Stimulated activated CD8-positive, alpha-beta memory T cell treated with anti-CD3 and anti-CD28 coated beads, Interleukin-7, amount 100 ng/mL, for 48 hours (primary cell): ENCODE data around the gene C17orf113.

Source experiments
- DNase-seq, 2 donors: peaks; one replicate each; pipeline ENCODE4 v3.0.0-alpha.2; 2020; ENCODE audit warnings: low read depth in 1 of 2; ENCODE audit errors: extremely low read depth in 1 of 2

The C17orf113 gene

GRCh38 chr17:42050393-42051012 is at the start of gene C17orf113:
Gene C17orf113, minus strand, starts transcription at chr17:42050601. Its CDS starts 7,225 bp downstream, at chr17:42043376.
- no peak for DNase-seq

DNA sequence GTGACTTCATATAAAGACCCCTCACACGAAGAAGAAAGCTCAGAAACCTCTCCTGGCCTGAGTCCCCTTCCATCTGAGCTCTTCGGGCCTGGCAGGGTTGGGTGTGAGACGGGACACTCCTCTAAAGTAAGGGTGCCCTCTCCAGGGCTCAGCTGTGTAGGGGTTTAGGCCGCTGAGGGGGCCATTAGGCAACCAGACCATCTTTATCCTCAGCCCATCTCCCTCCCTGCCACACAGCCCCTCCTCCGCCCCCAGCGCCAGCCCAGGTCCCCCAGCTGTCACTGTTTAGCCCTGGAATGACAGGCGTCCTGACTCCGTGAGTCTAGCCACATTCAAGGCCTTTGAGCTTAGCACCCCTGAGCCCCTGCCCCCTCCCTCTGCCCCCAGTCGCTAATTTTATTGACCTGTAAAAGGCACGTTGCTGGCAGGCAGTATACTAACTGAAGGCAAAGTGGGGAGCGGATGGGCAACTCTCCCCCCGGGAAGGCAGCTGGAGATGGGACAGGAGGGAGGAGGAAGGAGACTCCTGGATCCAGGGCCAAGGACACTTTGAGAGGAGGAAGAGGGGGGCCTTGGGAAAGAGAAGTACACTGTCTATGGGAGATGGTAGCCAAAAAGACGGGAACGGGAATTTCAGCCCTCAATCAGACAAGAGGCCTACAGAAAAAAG is 48.5 kb upstream of the C17orf113 start:
- no peak for DNase-seq

GRCh38 chr17:42097691-42098631 is 47.6 kb upstream of the C17orf113 start, which contains the start of gene ZNF385C:
Gene ZNF385C, minus strand, starts transcription at chr17:42098473. Its CDS starts 35,417 bp downstream, at chr17:42063056.
- no peak for DNase-seq

GRCh38 chr17:42096360-42097111 is 46.1 kb upstream of the C17orf113 start:
- DNase-seq, result no peak

- DNase-seq, result no peak
Observed at GRCh38 chr17:42094375-42095069, 44.1 kb upstream of the C17orf113 start.

DNA sequence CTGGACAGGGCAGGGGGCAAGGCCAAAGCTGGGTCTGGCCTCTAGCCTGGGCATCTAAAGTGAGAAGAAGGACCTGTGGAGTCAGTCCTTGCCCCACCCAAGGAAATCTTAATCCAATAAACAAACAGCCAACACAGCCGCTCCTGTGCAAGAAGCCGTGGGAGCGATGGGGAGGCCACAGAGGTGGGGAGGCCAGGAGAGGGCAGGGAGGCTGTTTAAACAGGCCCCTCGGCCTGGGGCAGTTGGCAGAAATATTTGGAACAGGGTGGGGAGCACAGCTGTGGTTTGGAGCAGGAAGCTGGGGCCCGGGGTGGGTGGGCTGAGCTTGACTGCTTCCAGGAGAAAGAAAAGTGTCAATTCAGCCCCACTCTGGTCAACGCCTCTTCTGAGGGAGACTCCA is 42.5 kb upstream of the C17orf113 start:
- DNase-seq, result no peak

DNA sequence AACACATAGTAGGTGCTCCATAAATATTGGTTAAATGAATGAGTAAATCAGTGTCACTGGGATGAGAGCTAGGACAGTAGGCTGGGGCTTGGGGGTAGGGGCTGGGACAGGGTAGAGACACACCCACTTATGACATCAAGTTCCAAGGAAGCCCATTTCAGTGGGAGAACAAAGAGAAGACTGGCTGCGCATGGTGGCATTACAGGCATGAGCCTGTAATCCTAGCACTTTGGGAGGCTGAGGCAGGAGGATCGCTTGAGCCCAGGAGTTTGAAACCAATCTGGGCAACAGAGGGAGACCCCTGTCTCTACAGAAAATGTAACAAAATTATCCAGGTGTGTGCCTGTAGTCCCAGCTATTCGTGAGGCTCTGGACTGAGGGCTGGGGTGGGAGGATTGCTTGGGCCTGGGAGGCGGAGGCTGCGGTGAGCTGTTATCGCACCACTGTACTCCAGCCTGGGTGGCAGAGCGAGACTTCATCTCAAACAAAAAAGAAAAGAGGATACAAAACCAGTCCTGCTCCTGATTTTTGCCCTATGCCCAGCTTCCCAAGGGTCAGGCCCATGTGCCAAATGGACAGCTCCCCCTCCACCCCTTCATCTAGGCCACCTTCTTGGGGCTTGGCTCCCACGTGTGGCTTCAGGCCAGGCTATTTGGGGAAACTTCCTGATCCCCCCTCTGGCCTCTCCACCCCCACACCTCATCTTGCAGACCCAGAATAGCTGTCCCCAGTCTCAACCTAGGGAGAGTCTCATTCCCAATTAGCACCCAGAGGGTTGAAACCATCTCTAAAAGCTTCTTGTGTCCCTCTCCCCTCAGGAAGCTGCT is 40.8 kb upstream of the C17orf113 start:
- no peak for DNase-seq

GRCh38 chr17:42088736-42089135 is 38.3 kb upstream of the C17orf113 start:
- no peak for DNase-seq

GRCh38 chr17:42087736-42088705 is 37.6 kb upstream of the C17orf113 start:
- no peak for DNase-seq

GRCh38 chr17:42087042-42087701 is 36.8 kb upstream of the C17orf113 start:
- no peak for DNase-seq

DNA sequence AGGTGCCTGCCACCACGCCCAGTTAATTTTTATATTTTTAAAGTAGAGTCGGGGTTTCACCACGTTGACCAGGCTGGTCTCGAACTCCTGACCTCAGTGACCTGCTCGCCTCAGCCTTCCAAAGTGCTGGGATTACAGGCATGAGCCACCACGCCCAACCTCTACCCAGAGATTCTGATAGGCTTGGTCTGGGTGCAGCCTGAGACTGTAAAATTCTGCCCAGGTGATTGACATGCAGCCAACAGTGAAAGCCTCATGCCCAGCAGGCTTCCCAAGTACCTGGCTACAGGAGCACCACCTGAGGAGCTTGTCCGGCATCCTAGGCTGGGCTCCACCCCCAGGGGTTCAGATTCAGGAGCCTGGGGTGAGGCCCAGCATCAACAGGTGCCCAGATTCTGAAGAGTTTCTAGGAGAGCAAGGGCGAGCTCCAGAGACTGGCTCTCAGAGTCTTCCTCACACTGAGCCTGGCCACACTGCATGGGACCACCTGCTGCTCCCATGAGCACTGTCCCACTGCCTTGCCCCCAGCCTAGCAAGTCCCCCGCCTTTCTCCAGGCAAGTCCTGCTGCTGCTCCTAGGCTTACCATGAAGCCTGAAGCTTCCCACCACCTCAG is 31.2 kb upstream of the C17orf113 start:
- no peak for DNase-seq

DNA sequence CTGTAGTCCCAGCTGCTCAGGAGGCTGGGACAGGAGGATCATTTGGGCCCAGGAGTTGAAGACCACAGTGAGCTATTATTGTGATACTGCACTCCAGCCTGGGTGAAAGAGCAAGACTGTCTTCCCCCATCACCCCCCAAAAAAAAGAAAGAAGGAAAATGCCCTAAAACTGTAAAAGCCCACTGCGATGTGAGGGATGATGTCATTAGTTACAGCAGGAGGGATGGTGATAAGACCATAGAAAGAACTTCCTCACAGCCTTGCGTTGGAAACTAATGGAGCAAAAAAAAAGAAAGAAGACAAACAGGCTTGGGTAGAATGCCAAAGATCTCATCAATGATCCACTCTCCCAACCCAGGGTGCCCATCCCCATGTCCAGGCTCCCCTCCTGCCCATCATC is 29.1 kb upstream of the C17orf113 start:
- no peak for DNase-seq

GRCh38 chr17:42078396-42079043 is 28.1 kb upstream of the C17orf113 start:
- no peak for DNase-seq

GRCh38 chr17:42077755-42078154 is 27.4 kb upstream of the C17orf113 start:
- no peak for DNase-seq

- no peak for DNase-seq
Observed at GRCh38 chr17:42076797-42077559, 26.6 kb upstream of the C17orf113 start.

DNA sequence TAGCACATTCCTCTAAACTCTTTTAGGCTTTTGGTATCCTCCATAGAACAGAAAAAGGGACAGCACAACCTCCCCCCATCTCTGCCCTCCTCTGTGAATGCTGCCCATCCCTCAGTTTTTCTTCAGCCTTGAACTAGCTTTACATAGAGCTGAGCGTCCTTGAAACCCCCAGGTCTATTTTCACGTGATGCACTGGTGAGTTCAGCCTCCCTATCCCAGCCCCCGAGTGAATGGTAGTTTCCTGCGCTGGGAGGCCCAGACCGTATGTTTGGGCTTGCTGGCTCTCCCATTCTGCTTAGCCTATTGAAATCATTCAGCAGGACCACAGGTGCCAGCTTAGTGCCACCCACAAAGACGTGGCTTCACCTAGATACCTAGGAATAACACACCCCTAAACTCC is 25.4 kb upstream of the C17orf113 start:
- no peak for DNase-seq
